GM19043 (cell line): ENCODE results near the gene PRIMPOL.
"Not testable (repeated sequence)": the region's sequence is repeated elsewhere in the genome, so short reads cannot be mapped to it uniquely, and the experiment has no call there.

ENCODE experiments used
- ATAC-seq: cut with Tn5 transposase; IDR thresholded peaks from one replicate; pipeline ENCODE4 v1.9.1; 2021; ENCODE audit warnings: low read depth; ENCODE audit not compliant: unreplicated experiment

PRIMPOL gene

GRCh38 chr4:184636144-184636543, 13.4 kb upstream of the PRIMPOL start:
- no peak for ATAC-seq

- no peak for ATAC-seq
Measured at GRCh38 chr4:184636897-184637296, 12.6 kb upstream of the PRIMPOL start.

- ATAC-seq = no peak
Measured at GRCh38 chr4:184641022-184641421, 8.5 kb upstream of the PRIMPOL start.

GRCh38 chr4:184641451-184641850, 8.1 kb upstream of the PRIMPOL start:
- ATAC-seq = no peak

GRCh38 chr4:184643731-184644130, 5.8 kb upstream of the PRIMPOL start:
- no peak for ATAC-seq

GRCh38 chr4:184644553-184645307, 4.8 kb upstream of the PRIMPOL start:
- ATAC-seq = no peak

GRCh38 chr4:184645904-184646610, 3.5 kb upstream of the PRIMPOL start:
- no peak for ATAC-seq

- ATAC-seq = no peak
Measured at GRCh38 chr4:184647266-184648053, 2.1 kb upstream of the PRIMPOL start.

- ATAC-seq = no peak
Measured at GRCh38 chr4:184648054-184648312, 1.6 kb upstream of the PRIMPOL start.

- ATAC-seq = peak; percentile 14
Measured at GRCh38 chr4:184648313-184649025, 1.1 kb upstream of the PRIMPOL start.

- no peak for ATAC-seq
Measured at GRCh38 chr4:184649971-184650855, 675 bp downstream of the PRIMPOL start.

GRCh38 chr4:184651899-184652298, 2.4 kb downstream of the PRIMPOL start:
- no peak for ATAC-seq

GRCh38 chr4:184652681-184653080, 3.1 kb downstream of the PRIMPOL start:
- ATAC-seq = not testable (repeated sequence)

GRCh38 chr4:184653650-184654049, 4.1 kb downstream of the PRIMPOL start:
- ATAC-seq = no peak

GRCh38 chr4:184655889-184656869, 6.6 kb downstream of the PRIMPOL start:
- no peak for ATAC-seq

GRCh38 chr4:184657144-184657543, 7.6 kb downstream of the PRIMPOL start:
- ATAC-seq = no peak

GRCh38 chr4:184657820-184658219, 8.3 kb downstream of the PRIMPOL start:
- ATAC-seq = not testable (repeated sequence)

- ATAC-seq = no peak
Measured at GRCh38 chr4:184660978-184661377, 11.4 kb downstream of the PRIMPOL start.

GRCh38 chr4:184662236-184662635, 12.7 kb downstream of the PRIMPOL start:
- ATAC-seq = no peak
